Coronary artery (tissue), 2 donors: ENCODE measurements around the gene DGKG.

Source experiments
- DNase-seq: peaks from one replicate; pipeline ENCODE4 v3.0.0-alpha.2; 2017; ENCODE audit warnings: low spot score
- H3K27ac ChIP-seq, 2 donors: fragments of 200-600 bp; sonication (generic); one replicate each; pipeline ENCODE4 v1.5.1; 2016 to 2019
- H3K4me3 ChIP-seq: fragments of 200-600 bp; sonication (generic); 2 replicates; pipeline ENCODE4 v1.5.1; 2016; ENCODE audit warnings: mild to moderate bottlenecking, moderate library complexity
- CTCF ChIP-seq: fragments of 200-600 bp; sonication (generic); IDR thresholded peaks from one replicate; pipeline ENCODE4 v1.5.1; 2019; ENCODE audit warnings: antibody characterized with exemption

Gene DGKG

GRCh38 chr3:186360779-186361178, 1.3 kb downstream of the DGKG start:
- TF ChIP-seq CTCF = no peak
- Histone ChIP-seq H3K4me3 (peak overlapping the region; percentile 88), H3K27ac (peak overlapping the region; percentile 29 to 85)
- no peak for DNase-seq

- H3K4me3 ChIP-seq = no peak overlapping the region
- H3K27ac ChIP-seq = no peak overlapping the region
- no peak for TF ChIP-seq CTCF
- no peak for DNase-seq
Observed at GRCh38 chr3:186359078-186359477, 3.0 kb downstream of the DGKG start.

- H3K27ac ChIP-seq = no peak overlapping the region
- DNase-seq = no peak
- H3K4me3 ChIP-seq = no peak overlapping the region
- no peak for TF ChIP-seq CTCF
Observed at GRCh38 chr3:186356152-186356551, 5.9 kb downstream of the DGKG start.

GRCh38 chr3:186354100-186354499, 7.9 kb downstream of the DGKG start:
- Histone ChIP-seq H3K27ac (peak overlapping the region in 1 of 2 donors; percentile 3), H3K4me3 (no peak overlapping the region)
- DNase-seq = no peak
- no peak for TF ChIP-seq CTCF

- Histone ChIP-seq H3K27ac (no peak overlapping the region), H3K4me3 (no peak overlapping the region)
- no peak for TF ChIP-seq CTCF
- DNase-seq = no peak
Observed at GRCh38 chr3:186352369-186352768, 9.7 kb downstream of the DGKG start.

- TF ChIP-seq CTCF = no peak
- Histone ChIP-seq H3K4me3 (no peak overlapping the region), H3K27ac (no peak overlapping the region)
- DNase-seq = no peak
Observed at GRCh38 chr3:186342197-186342596, 19.8 kb downstream of the DGKG start.

GRCh38 chr3:186340204-186340603, 21.8 kb downstream of the DGKG start:
- Histone ChIP-seq H3K27ac (no peak overlapping the region), H3K4me3 (no peak overlapping the region)
- DNase-seq = no peak
- TF ChIP-seq CTCF = no peak
